Middle frontal gyrus (tissue), 1 donor: Measurements from ENCODE around the gene SS18L1.

Source experiments
- DNase-seq: peaks from one replicate; pipeline ENCODE4 v3.0.0-alpha.2; 2015; ENCODE audit warnings: low spot score; ENCODE audit errors: extremely low spot score

SS18L1 gene

GRCh38 chr20:62191781-62192559 is 48.4 kb downstream of the SS18L1 start:
- no peak for DNase-seq

GRCh38 chr20:62192635-62193034 is 49.1 kb downstream of the SS18L1 start:
- no peak for DNase-seq

- no peak for DNase-seq
These were observed 49.8 kb downstream of the SS18L1 start for GRCh38 chr20:62193079-62194025.

- no peak for DNase-seq
These were observed 51.5 kb downstream of the SS18L1 start for GRCh38 chr20:62195075-62195405.

GRCh38 chr20:62195736-62196135 is 52.2 kb downstream of the SS18L1 start:
- no peak for DNase-seq

GRCh38 chr20:62196286-62196685 is 52.7 kb downstream of the SS18L1 start:
- no peak for DNase-seq

GRCh38 chr20:62197311-62197710 is 53.7 kb downstream of the SS18L1 start:
- no peak for DNase-seq

- no peak for DNase-seq
These were observed 54.2 kb downstream of the SS18L1 start for GRCh38 chr20:62197801-62198200.

DNA sequence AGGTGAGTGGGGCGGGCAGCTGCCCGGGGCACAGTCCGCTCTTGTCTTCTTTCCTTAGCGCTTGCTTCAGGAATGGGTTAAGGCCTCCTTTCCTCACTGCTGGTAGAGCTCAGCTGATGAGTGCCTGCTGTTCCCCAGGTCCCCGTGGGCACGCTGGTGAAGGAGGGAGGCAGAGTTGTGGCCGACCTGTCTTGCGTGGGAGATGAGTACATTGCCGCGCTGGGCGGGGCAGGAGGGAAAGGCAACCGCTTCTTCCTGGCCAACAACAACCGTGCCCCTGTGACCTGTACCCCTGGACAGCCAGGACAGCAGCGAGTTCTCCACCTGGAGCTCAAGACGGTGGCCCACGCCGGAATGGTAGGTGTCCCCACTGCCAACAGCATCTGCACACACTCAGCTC is 54.9 kb downstream of the SS18L1 start:
- no peak for DNase-seq

DNA sequence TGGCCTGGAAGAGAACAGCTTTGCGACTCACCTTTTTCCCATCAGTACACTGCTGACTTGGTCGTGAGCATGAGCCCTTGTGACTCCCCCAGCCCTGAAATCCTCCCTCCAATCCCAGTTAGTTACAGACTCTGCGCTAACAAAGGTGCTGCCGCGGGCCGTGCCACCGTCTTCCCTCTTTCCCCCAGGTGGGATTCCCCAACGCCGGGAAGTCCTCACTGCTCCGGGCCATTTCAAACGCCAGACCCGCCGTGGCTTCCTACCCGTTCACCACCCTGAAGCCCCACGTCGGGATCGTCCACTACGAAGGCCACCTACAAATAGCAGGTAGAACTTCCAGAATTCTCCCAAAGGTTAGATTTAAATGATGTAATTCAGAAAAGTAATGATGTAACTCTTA is 55.4 kb downstream of the SS18L1 start:
- DNase-seq, result no peak

DNA sequence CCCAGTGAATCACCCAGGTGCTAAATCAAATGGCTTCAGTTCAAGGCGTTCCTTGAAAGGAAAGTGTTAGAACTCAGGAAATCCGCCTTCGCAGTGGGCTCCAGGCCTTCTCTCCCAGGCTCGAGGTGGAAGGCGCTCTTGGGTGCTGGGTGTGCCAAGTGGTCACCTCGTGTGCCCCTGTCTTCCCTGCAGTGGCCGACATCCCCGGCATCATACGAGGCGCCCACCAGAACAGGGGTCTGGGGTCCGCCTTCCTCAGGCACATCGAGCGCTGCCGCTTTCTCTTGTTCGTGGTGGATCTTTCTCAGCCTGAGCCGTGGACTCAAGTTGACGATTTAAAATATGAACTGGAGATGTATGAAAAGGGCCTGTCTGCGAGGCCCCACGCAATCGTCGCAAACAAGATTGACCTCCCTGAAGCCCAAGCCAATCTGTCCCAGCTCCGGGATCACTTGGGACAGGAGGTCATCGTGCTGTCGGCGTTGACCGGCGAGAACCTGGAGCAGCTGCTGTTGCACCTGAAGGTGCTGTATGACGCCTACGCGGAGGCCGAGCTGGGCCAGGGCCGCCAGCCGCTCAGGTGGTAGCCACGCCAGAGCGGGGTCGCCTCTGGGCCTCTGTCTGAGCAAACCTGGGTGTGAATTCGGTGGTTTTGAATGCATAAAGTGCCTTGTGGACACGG is 57.1 kb downstream of the SS18L1 start:
- DNase-seq, result no peak

GRCh38 chr20:62201173-62202082 is 57.9 kb downstream of the SS18L1 start:
- DNase-seq, result no peak

DNA sequence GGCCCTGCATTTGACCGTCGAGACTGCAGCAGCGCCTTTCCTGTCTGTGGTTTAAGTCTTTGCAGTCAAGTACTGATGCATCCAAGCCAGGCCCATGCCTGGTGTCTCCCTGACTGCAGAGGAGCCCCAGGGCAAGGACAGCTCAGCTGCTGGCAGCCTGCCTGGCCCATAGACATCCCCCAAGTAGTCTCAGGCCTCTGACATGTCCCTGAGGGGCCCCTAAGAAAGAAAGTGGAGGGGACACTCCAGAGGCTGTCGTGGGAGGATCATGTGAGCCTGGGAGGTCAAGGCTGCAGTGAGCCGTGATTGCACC is 58.5 kb downstream of the SS18L1 start:
- no peak for DNase-seq

DNA sequence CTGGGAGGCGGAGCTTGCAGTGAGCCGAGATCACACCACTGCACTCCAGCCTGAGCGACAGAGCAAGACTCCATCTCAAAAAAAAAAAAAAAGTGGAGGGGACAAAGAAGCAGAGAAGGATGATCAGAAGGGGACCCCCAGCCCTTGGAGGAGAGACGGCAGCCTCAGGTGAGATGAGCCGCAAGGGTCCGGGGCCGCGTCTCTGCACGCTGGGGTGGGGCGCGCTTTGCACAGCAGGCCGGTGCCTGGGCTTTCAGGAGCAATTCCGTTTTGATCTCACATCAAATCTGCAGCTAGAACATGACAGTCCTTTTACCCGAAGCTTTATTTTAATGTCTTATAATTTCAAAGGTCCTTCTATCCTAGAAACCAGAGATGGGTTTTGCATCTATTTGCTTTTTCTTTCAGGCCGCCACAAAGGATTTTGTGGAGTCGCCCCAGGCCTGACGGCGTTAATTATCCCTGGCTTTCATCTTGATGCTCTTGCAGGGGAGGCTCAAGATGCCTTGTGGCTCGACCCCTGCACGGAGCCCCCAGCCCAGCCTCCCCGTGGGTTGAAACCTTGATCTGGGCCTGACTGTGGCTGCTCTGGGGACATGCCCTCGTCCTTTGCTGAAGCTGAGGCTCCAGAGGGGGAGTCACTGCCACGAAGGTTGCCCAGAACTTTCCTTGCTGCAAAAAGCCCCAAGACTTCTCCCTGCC is 59.3 kb downstream of the SS18L1 start:
- DNase-seq, result no peak

DNA sequence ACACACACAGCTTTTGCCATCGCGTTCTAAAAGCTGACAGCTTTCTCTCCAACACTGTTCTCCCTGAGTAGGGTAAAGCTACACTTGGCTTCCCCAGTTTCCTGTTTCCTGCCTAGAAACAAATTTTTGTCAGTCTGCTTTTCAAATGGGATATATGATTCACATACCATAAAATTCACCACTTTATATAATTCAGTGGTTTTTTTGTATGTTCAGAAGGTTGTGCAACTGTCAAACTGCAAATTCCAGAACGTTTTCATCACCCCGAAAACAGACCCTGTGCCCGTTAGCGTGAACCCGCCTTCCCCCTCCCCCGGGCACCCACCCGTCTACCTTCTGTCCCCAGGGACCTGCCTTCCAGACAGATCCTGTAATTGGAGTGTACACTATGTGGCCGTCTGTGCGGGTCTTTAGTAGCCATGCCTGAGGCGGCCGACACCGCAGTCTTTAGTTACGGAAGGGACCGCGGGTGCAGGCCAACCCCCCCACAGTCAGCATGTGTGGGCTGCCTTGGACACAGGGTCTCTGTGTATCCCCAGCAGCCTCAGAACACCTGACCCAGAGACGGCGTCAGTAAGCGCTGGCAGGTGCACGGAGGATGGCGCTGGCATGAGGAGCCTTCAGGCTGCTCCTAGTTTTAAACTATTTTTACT is 59.9 kb downstream of the SS18L1 start:
- DNase-seq, result no peak

DNA sequence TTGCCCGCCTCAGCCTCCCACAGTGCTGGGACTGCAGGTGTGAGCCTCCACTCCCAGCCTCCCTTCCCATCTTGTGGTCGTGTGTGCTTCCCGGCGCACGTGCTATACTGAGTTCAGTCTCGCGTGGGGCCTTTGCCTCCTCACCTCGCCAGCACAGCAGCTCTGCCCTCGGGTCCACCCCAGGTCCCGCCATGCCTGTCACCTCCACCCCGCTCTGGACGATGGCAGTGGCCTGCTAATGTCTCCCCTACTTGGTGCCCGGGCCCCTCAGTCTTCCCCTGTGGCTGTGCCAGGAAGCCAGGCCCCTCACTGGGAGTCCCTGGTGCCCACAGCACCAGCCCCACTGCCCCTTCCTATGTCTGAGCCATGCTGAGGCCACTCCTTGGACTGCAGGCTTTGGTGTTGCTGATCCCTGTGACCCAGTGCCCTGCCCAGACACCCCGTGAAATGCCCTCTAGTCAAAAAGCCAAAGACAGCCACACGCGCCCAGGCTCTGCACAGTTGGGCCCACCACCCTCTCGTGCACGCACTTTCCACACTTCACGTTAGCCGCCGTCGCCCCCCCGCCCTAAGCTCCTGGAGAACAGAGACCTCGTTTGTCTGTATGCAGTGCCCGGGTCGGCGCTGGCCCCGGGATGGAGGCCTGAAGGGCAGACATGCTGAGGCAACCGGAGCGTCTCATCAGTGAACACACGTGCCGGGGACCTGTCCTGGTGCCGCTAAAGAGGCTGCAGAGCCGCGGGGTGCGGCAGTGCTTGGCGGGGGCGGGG is 62.2 kb downstream of the SS18L1 start:
- DNase-seq, result no peak

DNA sequence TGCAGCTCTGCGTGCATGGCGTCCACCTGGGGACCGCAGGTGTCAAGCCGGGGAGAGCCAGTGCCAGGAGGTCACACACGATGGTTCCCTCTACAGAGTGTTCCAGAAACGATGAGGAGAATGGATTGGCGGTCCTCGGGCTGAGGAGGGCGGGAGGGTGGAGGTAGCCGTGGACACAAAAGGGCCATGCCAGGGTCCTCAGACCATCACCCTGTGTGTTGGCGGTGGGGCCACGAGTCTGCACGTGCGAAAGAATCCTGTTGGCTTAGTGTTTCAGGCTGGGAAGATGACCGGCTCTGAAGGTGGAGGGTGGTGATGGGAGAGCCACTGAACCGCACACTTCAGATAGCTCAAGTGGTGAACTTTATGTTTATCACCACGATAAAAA is 62.8 kb downstream of the SS18L1 start:
- DNase-seq, result no peak

DNA sequence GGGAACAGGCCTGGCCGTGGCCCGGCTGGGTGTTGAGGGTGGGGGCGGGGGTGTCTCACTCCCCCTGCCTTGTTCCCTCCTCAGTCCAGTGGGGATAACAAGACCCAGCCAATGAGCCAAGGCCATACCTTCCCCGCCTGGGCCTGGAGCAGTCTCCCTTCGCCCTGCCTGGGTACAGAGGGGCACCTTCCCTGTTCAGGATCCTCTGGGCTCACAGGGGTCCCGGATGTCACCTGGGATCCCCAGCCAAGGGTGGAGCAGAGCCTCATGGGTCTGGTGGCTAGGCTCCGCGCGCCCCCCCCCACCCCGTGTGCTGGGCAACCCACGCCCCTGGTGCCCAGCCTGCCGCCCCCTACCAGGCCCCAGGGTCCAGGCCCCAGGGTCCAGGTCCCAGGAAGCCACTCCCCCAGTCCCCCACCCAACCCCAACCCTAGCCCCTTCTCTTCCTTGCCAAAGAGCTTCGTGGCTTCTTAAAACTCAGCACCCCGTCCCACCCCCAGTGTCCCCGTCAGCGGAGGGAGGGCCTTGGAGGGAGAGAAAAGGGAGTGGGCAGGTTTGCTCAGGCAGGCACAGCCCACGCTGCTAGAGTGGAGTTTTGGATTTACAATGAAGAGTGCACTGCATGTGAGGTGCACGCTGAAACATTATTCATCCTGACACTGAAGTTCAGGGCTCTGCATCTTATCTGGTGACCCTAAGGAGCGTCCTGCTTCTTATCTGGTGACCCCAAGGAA is 64.7 kb downstream of the SS18L1 start:
- no peak for DNase-seq
